IPS-18c (cell line): ENCODE measurements around the gene RIF1.

Experiments used
- H3K4me3 ChIP-seq: 2 replicates; pipeline ENCODE4 v1.7.0; 2013; ENCODE audit warnings: low read depth, mild to moderate bottlenecking, low read length, moderate library complexity; ENCODE audit not compliant: insufficient read depth
- H3K9me3 ChIP-seq: one replicate; pipeline ENCODE4 v1.6.1; 2013; ENCODE audit warnings: mild to moderate bottlenecking, low read length, moderate library complexity; ENCODE audit not compliant: control insufficient read depth, insufficient read depth

Gene RIF1

GRCh38 chr2:151409601-151410484, at the start of gene RIF1:
TSS of gene RIF1 (plus strand) at chr2:151409902. CDS start at chr2:151410424, 522 bp downstream.
- Histone ChIP-seq H3K4me3 (peak within 1 kb of the TSS; percentile 96), H3K9me3 (no peaks in the 10 kb centered on the region)

GRCh38 chr2:151361674-151362370, 47.9 kb upstream of the RIF1 start:
- Histone ChIP-seq H3K4me3 (no peak overlapping the region), H3K9me3 (no peaks in the 10 kb centered on the region)

- Histone ChIP-seq H3K9me3 (no peaks in the 10 kb centered on the region), H3K4me3 (no peak overlapping the region)
These were observed 46.0 kb upstream of the RIF1 start for GRCh38 chr2:151363709-151364108.

- no peak overlapping the region for H3K4me3 ChIP-seq
These were observed 42.1 kb upstream of the RIF1 start for GRCh38 chr2:151367571-151367970.

GRCh38 chr2:151374436-151374835, 35.3 kb upstream of the RIF1 start:
- Histone ChIP-seq H3K9me3 (no peaks in the 10 kb centered on the region), H3K4me3 (no peak overlapping the region)

More at GRCh38 chr2:151367571-151367970, 42.1 kb upstream of the RIF1 start:
- H3K9me3 ChIP-seq, result no peaks in the 10 kb centered on the region

GRCh38 chr2:151379169-151379568, 30.5 kb upstream of the RIF1 start:
- Histone ChIP-seq H3K9me3 (no peaks in the 10 kb centered on the region), H3K4me3 (no peak overlapping the region)

GRCh38 chr2:151380580-151381235, 29.0 kb upstream of the RIF1 start:
- Histone ChIP-seq H3K9me3 (no peaks in the 10 kb centered on the region), H3K4me3 (no peak overlapping the region)

- Histone ChIP-seq H3K9me3 (no peaks in the 10 kb centered on the region), H3K4me3 (no peak overlapping the region)
These were observed 28.4 kb upstream of the RIF1 start for GRCh38 chr2:151381266-151381665.

GRCh38 chr2:151388011-151388410, 21.7 kb upstream of the RIF1 start:
- Histone ChIP-seq H3K9me3 (no peaks in the 10 kb centered on the region), H3K4me3 (no peak overlapping the region)

- Histone ChIP-seq H3K9me3 (no peaks in the 10 kb centered on the region), H3K4me3 (no peak overlapping the region)
These were observed 18.3 kb upstream of the RIF1 start for GRCh38 chr2:151391436-151391835.

- no peak overlapping the region for H3K4me3 ChIP-seq
- H3K9me3 ChIP-seq, result no peaks in the 10 kb centered on the region
These were observed 15.2 kb upstream of the RIF1 start for GRCh38 chr2:151394509-151394908.

- Histone ChIP-seq H3K9me3 (no peaks in the 10 kb centered on the region), H3K4me3 (no peak overlapping the region)
These were observed 14.0 kb upstream of the RIF1 start for GRCh38 chr2:151395509-151396374.

GRCh38 chr2:151399981-151400380, 9.7 kb upstream of the RIF1 start:
- Histone ChIP-seq H3K9me3 (no peaks in the 10 kb centered on the region), H3K4me3 (no peak overlapping the region)

- Histone ChIP-seq H3K4me3 (no peak overlapping the region), H3K9me3 (no peaks in the 10 kb centered on the region)
These were observed 8.6 kb upstream of the RIF1 start for GRCh38 chr2:151401149-151401548.

- no peaks in the 10 kb centered on the region for H3K9me3 ChIP-seq
- no peak overlapping the region for H3K4me3 ChIP-seq
These were observed 5.8 kb upstream of the RIF1 start for GRCh38 chr2:151403914-151404313.

GRCh38 chr2:151405376-151405775, 4.3 kb upstream of the RIF1 start:
- H3K9me3 ChIP-seq, result no peaks in the 10 kb centered on the region
- no peak overlapping the region for H3K4me3 ChIP-seq

GRCh38 chr2:151407281-151407680, 2.4 kb upstream of the RIF1 start:
- no peak overlapping the region for H3K4me3 ChIP-seq
- no peaks in the 10 kb centered on the region for H3K9me3 ChIP-seq
